Kidney (tissue), 14 donors: ENCODE measurements around the gene PRKG2. TPM values are rescaled to one million over a fixed set of nuclear protein-coding genes. Genes with fewer than 3 reads are reported as not detected.

Source experiments
- DNase-seq, 5 donors: peaks; one replicate each; pipeline ENCODE4 v3.0.0-alpha.2; 2013 to 2020
- FAIRE-seq: peaks from 2 replicates; lab custom pipeline; 2012; peaks lifted over from hg19 to GRCh38; lab: Jason Lieb, UNC
- H3K27ac ChIP-seq, 2 donors: one replicate each; pipeline ENCODE4 v1.7.0; 2013; ENCODE audit warnings: low read depth in 2 of 2, low read length in 2 of 2, inconsistent platforms in 1 of 2
- H3K27me3 ChIP-seq: one replicate; pipeline ENCODE4 v1.7.1; 2013; ENCODE audit warnings: low read length, inconsistent platforms; ENCODE audit not compliant: control insufficient read depth, insufficient read depth
- H3K36me3 ChIP-seq, 3 donors: one replicate each; pipeline versions ENCODE4 v1.7.0 to v1.7.1; 2013; ENCODE audit warnings: low read length in 3 of 3, control low read depth in 1 of 3, inconsistent platforms in 1 of 3; ENCODE audit not compliant: insufficient read depth in 3 of 3, control insufficient read depth in 2 of 3
- H3K4me1 ChIP-seq, 3 donors: one replicate each; pipeline versions ENCODE4 v1.7.0 to v1.7.1; 2013; ENCODE audit warnings: low read length in 3 of 3, inconsistent platforms in 1 of 3, low read depth in 1 of 3; ENCODE audit not compliant: control insufficient read depth in 2 of 3, insufficient read depth in 2 of 3
- H3K4me3 ChIP-seq, 3 donors: one replicate each; pipeline versions ENCODE4 v1.7.0 to v1.8.1; 2013; ENCODE audit warnings: low read length in 3 of 3, control low read depth in 1 of 3, inconsistent platforms in 1 of 3
- H3K9ac ChIP-seq, 3 donors: one replicate each; pipeline versions ENCODE4 v1.7.0 to v1.7.1; 2013; ENCODE audit warnings: low read length in 3 of 3, control low read depth in 1 of 3, inconsistent platforms in 1 of 3
- H3K9me3 ChIP-seq, 3 donors: one replicate each; pipeline versions ENCODE4 v1.7.0 to v1.7.1; 2013; ENCODE audit warnings: low read length in 3 of 3, control low read depth in 1 of 3, inconsistent platforms in 1 of 3; ENCODE audit not compliant: control insufficient read depth in 2 of 3, insufficient read depth in 1 of 3
- CTCF ChIP-seq: IDR thresholded peaks from 3 replicates; pipeline ENCODE4 v1.5.1; 2012; ENCODE audit warnings: mild to moderate bottlenecking, moderate library complexity, borderline replicate concordance; ENCODE audit not compliant: insufficient read depth; ENCODE audit errors: extremely low read depth
- intact Hi-C: fragments of 100-400 bp; cut with DNase I; formaldehyde crosslinking; loops from one replicate; pipeline ENCODE4 v1.11.1; 2022
- polyA plus RNA-seq: library from polyadenylated mRNA; stranded (reverse); fragments of 350-450 nt; fragmentation: Illumina TruSeq; extraction: RNeasy Lipid Tissue Mini Kit (QIAGEN cat#74804); gene quantifications from one replicate; pipeline ENCODE4 v1.2.3, GENCODE V29; 2014; ENCODE audit warnings: low read depth, low replicate concordance; ENCODE audit not compliant: insufficient read depth
- total RNA-seq: library from RNA; stranded (reverse); fragmentation: NEBNext Ultra II Directional; extraction: Animal tissue kit (Norgen Biotek cat#: 25700); gene quantifications from one replicate; pipeline ENCODE4 v1.2.1, GENCODE V29; 2021
- donor health status: control.
- donor health status: control.
- donor health status: control.
- donor health status: control.
- donor health status: control.
- donor health status: DM: yes; HTN: yes; CAD: no.
- donor health status: Normal renal cell carcinoma (clear cell type).

The PRKG2 gene
- total and polyA plus RNA-seq, 2 donors from 2014 or later = 0.54 to 1.4 TPM

GRCh38 chr4:81038636-81039350 lies 176.2 kb downstream of the PRKG2 start:
- H3K9ac ChIP-seq = no peak overlapping the region
- H3K36me3 ChIP-seq = no peaks in the 10 kb centered on the region
- H3K27me3 ChIP-seq = no peaks in the 10 kb centered on the region
- no peak overlapping the region for H3K27ac ChIP-seq
- no peaks in the 10 kb centered on the region for H3K4me1 ChIP-seq
- intact Hi-C loops = no loop called here
- DNase-seq (no peak), FAIRE-seq (no peak)
- no peak overlapping the region for H3K4me3 ChIP-seq
- H3K9me3 ChIP-seq = no peaks in the 10 kb centered on the region
- no peak for TF ChIP-seq CTCF

Other genes with a start within 250 kb of the PRKG2 start
- gene BMP3, start 184.5 kb downstream of the PRKG2 start, total RNA-seq = 0.28 TPM
- not detected for gene BMP3, start 184.5 kb downstream of the PRKG2 start, polyA plus RNA-seq